ENCODE measurements around the gene RNF186. TPM values are rescaled to one million over a fixed set of nuclear protein-coding genes. Genes with fewer than 3 reads are reported as not detected.
"Not testable (repeated sequence)": the region's sequence is repeated elsewhere in the genome, so short reads cannot be mapped to it uniquely, and the experiment has no call there.

RNF186 gene
- total and polyA plus RNA-seq, 4 donors: 8.0 TPM; not detected in 3

DNA sequence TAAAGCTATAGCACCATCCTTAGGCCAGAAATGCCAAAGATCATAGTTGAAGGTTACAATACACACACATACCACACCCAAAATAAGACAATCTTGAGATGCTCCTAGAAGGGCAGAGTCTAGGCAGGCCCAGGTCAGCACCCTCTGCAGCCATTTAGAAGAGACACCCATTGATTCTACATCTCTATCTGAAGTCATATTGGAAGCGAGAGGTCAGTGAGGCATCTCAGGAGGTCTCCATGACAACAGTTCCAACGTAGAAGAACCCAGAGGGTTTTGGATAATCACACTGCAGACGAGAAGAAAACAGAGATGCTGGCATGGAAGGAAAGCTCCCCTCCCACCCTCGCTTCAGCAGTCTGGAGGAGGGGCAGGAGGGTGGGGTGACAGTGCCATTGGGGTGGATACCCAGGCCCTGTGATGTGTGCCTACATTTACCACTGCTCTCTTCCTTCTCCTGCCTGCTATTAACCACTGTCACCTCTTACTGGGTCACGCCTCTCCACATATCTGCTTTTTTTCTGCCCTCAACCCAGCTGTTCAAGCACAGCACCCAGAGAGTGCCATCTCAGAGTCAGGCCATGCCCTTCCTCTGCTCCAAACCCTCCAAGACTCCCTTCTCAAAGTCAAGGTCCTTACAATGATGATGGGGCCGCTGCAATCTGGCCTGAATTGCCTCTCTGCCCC, 21.6 kb downstream of the RNF186 start:
- 66 to 72% methylated on average over 6 of the region's 6 CpGs for WGBS, 2 donors
- Histone ChIP-seq H3K27ac (ENCODE audit: low read depth in 1 of 2, low read length in 2 of 2) (no peak overlapping the region), H3K36me3 (ENCODE audit: control insufficient read depth in 1 of 2, insufficient read depth in 2 of 2, low read length in 1 of 2) (peaks cover 0 to 2% of the 10 kb centered on the region in 2 donors), H3K4me3 (ENCODE audit: low read length in 2 of 2) (no peak overlapping the region), H3K9me3 (ENCODE audit: control insufficient read depth, low read length) (no peaks in the 10 kb centered on the region), H3K27me3 (ENCODE audit: control insufficient read depth in 1 of 2, insufficient read depth in 2 of 2, low read length in 1 of 2) (no peaks in the 10 kb centered on the region), H3K4me1 (ENCODE audit: control insufficient read depth in 1 of 2, insufficient read depth in 2 of 2, low read length in 2 of 2) (no peaks in the 10 kb centered on the region)
- DNase-seq: no peak
- ATAC-seq (ENCODE audit: low FRiP score): no peak
- intact Hi-C loops (cut with DNase I): no loop called here

DNA sequence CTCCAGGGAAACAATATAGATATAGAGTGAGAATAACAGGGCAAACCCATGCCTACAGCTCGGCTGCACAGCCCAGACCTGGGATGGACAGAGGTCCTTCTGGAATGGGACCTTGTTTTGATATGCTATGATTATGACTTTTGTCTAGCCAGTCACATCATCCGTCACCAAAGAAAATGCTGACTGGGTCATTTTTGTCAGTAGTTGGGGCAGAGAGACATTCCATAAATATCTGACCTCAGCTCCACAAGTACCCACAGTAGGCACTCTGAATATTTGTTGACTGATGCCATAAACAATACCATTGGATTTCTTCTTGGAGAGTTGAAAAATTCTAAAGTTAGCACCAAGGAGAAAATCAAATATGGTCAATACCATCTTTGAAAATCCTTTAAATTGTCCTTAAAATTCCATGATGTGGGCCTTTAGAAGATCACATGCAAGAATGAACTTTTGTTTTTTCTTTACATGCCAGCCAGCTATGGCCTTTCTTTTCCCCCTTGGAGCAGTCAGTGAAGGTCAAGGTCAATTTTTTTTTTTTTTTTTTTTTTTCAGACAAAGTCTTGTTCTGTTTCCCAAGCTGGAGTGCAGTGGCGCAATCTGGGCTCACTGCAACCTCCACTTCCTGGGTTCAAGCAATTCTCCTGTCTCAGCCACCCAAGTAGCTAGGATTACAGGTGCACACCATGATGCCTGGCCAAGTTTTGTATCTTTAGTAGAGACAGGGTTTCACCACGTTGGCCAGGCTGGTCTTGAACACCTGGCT, 22.7 kb downstream of the RNF186 start:
- Histone ChIP-seq H3K36me3 (ENCODE audit: control insufficient read depth in 1 of 2, insufficient read depth in 2 of 2, low read length in 1 of 2) (peaks cover 0 to 2% of the 10 kb centered on the region in 2 donors), H3K27ac (ENCODE audit: low read depth in 1 of 2, low read length in 2 of 2) (no peak overlapping the region), H3K4me3 (ENCODE audit: low read length in 2 of 2) (no peak overlapping the region), H3K9me3 (ENCODE audit: control insufficient read depth, low read length) (no peaks in the 10 kb centered on the region), H3K27me3 (ENCODE audit: control insufficient read depth in 1 of 2, insufficient read depth in 2 of 2, low read length in 1 of 2) (no peaks in the 10 kb centered on the region), H3K4me1 (ENCODE audit: control insufficient read depth in 1 of 2, insufficient read depth in 2 of 2, low read length in 2 of 2) (no peaks in the 10 kb centered on the region)
- intact Hi-C loops (cut with DNase I): no loop called here
- ATAC-seq (ENCODE audit: low FRiP score): no peak
- DNase-seq: no peak
- 71 to 82% methylated on average over 4 of the region's 4 CpGs for WGBS, 2 donors

DNA sequence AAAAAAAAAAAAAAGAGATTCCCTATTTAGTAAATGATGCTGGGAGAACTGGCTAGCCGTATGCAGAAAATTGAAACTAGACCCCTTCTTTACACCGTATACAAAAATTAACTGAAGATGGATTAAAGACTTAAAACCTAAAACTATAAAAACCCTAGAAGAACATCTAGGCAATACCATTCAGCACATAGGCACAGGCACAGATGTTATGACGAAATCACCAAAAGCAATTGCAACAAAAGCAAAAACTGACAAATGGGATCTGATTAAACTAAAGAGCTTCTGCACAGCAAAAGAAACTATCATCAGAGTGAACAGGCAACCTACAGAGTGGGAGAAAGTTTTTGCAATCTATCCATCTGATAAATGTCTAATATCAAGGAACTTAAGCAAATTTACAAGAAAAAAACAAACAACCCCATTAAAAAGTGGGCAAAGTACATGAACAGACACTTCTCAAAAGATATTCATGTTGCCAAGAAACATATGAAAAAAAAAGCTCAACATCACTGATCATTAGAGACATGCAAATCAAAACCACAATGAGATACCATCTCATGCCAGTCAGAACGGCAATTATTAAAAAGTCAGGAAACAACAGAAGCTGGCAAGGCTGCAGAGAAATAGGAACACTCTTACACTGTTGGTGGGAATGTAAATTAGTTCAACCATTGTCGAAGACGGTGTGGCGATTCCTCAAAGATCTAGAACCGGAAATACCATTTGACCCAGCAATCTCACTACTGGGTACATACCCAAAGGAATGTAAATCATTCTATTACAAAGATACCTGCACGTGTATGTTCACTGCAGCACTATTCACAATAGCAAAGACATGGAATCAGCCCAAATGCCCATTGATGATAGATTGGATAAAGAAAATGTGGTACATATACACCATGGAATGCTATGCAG, 24.8 kb downstream of the RNF186 start:
- H3K27ac ChIP-seq (ENCODE audit: low read depth in 1 of 2, low read length in 2 of 2); H3K4me3 ChIP-seq (ENCODE audit: low read length in 2 of 2); H3K4me1 ChIP-seq (ENCODE audit: control insufficient read depth in 1 of 2, insufficient read depth in 2 of 2, low read length in 2 of 2); ATAC-seq (ENCODE audit: low FRiP score); H3K36me3 ChIP-seq (ENCODE audit: control insufficient read depth in 1 of 2, insufficient read depth in 2 of 2, low read length in 1 of 2); intact Hi-C loops (cut with DNase I); H3K27me3 ChIP-seq (ENCODE audit: control insufficient read depth in 1 of 2, insufficient read depth in 2 of 2, low read length in 1 of 2); H3K9me3 ChIP-seq (ENCODE audit: control insufficient read depth, low read length); DNase-seq: not testable (repeated sequence)
- WGBS, 2 donors: 93% methylated on average over 9 of the region's 9 CpGs

DNA sequence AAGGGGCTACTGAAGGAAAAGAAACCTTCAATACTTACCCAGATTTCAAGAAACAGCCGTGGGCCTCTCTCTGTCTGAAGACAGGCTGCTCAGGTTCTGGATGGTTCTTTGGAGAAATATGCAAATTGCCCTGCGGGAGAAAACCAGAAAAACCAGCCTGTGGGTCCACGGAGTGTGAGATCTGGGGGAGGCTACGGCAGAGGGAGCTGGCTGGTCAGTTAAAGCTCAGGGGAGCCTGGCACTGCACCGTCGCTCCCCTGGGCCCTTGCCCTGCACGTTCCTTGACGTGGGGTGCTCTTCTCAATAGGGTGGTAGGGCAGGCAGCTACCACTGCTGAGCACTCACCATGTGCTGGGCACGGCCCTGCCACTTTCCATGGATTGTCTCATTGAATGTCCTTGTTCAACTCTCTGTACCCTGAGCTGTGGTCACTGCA, 28.1 kb downstream of the RNF186 start:
- WGBS, 2 donors: 57 to 74% methylated on average over 9 of the region's 9 CpGs
- no peak for ATAC-seq (ENCODE audit: low FRiP score)
- no peaks in the 10 kb centered on the region for H3K27me3 ChIP-seq (ENCODE audit: control insufficient read depth in 1 of 2, insufficient read depth in 2 of 2, low read length in 1 of 2)
- no peak overlapping the region for H3K27ac ChIP-seq (ENCODE audit: low read depth in 1 of 2, low read length in 2 of 2)
- H3K9me3 ChIP-seq (ENCODE audit: control insufficient read depth, low read length): no peaks in the 10 kb centered on the region
- DNase-seq: no peak
- intact Hi-C loops (cut with DNase I): no loop called here
- peaks cover 5 to 7% of the 10 kb centered on the region in 2 donors for H3K36me3 ChIP-seq (ENCODE audit: control insufficient read depth in 1 of 2, insufficient read depth in 2 of 2, low read length in 1 of 2)
- no peaks in the 10 kb centered on the region for H3K4me1 ChIP-seq (ENCODE audit: control insufficient read depth in 1 of 2, insufficient read depth in 2 of 2, low read length in 2 of 2)
- no peak overlapping the region for H3K4me3 ChIP-seq (ENCODE audit: low read length in 2 of 2)

DNA sequence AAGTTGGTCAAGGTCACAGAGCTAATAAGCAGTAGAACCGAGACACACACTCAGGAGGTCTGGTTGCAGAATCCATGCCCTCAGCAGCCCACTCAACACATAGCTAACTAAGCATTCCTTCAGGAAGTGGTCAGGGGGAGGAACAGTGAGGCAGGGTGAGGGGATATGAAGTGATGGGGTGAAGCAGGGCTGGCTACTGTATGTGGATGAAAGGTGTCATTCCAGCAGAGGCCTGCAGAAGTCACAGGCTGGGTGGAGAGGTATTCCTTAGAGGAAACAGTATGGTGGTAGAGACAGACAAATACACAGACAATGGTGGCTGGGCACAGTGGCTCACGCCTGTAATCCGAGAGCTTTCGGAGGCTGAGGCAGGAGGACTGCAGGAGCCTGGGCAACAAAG, 29.4 kb downstream of the RNF186 start:
- intact Hi-C loops (cut with DNase I): no loop called here
- no peaks in the 10 kb centered on the region for H3K4me1 ChIP-seq (ENCODE audit: control insufficient read depth in 1 of 2, insufficient read depth in 2 of 2, low read length in 2 of 2)
- H3K27me3 ChIP-seq (ENCODE audit: control insufficient read depth in 1 of 2, insufficient read depth in 2 of 2, low read length in 1 of 2): no peaks in the 10 kb centered on the region
- H3K36me3 ChIP-seq (ENCODE audit: control insufficient read depth in 1 of 2, insufficient read depth in 2 of 2, low read length in 1 of 2): peaks cover 3 to 7% of the 10 kb centered on the region in 2 donors
- WGBS, 2 donors: 71 to 74% methylated on average over 4 of the region's 4 CpGs
- H3K27ac ChIP-seq (ENCODE audit: low read depth in 1 of 2, low read length in 2 of 2): no peak overlapping the region
- no peak for DNase-seq
- H3K4me3 ChIP-seq (ENCODE audit: low read length in 2 of 2): no peak overlapping the region
- H3K9me3 ChIP-seq (ENCODE audit: control insufficient read depth, low read length): no peaks in the 10 kb centered on the region
- ATAC-seq (ENCODE audit: low FRiP score): no peak

DNA sequence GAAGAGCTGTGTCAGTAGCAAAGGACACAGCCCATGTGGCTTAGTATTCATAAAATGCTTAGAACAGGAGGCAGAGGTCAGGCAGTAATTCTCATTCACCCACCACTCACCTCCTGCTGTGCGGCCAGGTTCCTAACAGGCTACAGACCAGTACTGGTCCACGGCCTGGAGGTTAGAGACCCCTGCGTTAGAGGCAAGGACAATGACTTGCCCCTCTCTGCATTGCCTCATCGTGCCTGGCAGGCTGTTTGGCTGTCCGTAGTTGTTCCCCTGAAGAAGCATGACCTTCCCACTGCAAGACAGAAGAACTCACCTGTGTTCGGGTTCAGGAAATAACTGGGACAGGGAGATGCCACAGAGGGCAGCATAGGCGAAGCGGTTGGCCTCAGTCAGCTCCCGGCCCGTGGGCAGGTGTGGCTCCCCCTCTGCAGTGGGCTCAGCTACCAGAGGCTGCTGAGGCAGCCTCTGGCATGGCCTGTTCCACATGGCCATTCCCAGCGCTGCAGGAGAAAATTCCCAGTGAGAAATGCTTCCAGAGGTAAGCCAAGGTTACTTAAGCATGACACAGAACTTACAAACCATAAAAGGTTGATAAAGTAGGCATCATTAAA, 34.7 kb downstream of the RNF186 start:
- Histone ChIP-seq H3K27me3 (ENCODE audit: control insufficient read depth in 1 of 2, insufficient read depth in 2 of 2, low read length in 1 of 2) (no peaks in the 10 kb centered on the region), H3K9me3 (ENCODE audit: control insufficient read depth, low read length) (no peaks in the 10 kb centered on the region), H3K4me3 (ENCODE audit: low read length in 2 of 2) (no peak overlapping the region), H3K36me3 (ENCODE audit: control insufficient read depth in 1 of 2, insufficient read depth in 2 of 2, low read length in 1 of 2) (peaks cover 9 to 17% of the 10 kb centered on the region in 2 donors), H3K4me1 (ENCODE audit: control insufficient read depth in 1 of 2, insufficient read depth in 2 of 2, low read length in 2 of 2) (no peaks in the 10 kb centered on the region), H3K27ac (ENCODE audit: low read depth in 1 of 2, low read length in 2 of 2) (no peak overlapping the region)
- intact Hi-C loops (cut with DNase I): no loop called here
- no peak for ATAC-seq (ENCODE audit: low FRiP score)
- 85 to 87% methylated on average over 11 of the region's 11 CpGs for WGBS, 2 donors
- no peak for DNase-seq

DNA sequence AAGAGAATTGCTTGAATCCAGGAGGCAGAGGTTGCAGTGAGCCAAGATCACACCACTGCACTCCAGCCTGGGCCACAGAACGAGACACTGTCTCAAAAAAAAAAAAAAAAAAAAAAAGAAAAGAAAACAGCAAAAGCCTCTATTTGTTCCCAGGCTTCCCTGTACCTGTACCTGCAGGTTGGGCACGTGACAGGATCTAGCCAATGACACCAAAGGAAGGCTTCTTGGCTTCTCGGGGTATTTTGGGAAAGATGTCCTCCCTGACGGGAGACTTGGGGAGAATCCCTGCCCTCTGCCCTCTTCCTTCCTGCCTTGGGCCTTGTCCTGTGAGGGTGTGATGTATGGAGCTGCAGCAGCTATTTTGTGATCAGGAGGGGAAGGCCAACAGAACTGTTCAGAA, 38.1 kb downstream of the RNF186 start:
- H3K27me3 ChIP-seq (ENCODE audit: control insufficient read depth in 1 of 2, insufficient read depth in 2 of 2, low read length in 1 of 2): no peaks in the 10 kb centered on the region
- H3K27ac ChIP-seq (ENCODE audit: low read depth in 1 of 2, low read length in 2 of 2): no peak overlapping the region
- no peaks in the 10 kb centered on the region for H3K4me1 ChIP-seq (ENCODE audit: control insufficient read depth in 1 of 2, insufficient read depth in 2 of 2, low read length in 2 of 2)
- no peak overlapping the region for H3K4me3 ChIP-seq (ENCODE audit: low read length in 2 of 2)
- peaks cover 10 to 14% of the 10 kb centered on the region in 2 donors for H3K36me3 ChIP-seq (ENCODE audit: control insufficient read depth in 1 of 2, insufficient read depth in 2 of 2, low read length in 1 of 2)
- WGBS, 2 donors: 96 to 97% methylated on average over 4 of the region's 4 CpGs
- intact Hi-C loops (cut with DNase I): no loop called here
- DNase-seq (no peak), ATAC-seq (ENCODE audit: low FRiP score) (no peak)
- no peaks in the 10 kb centered on the region for H3K9me3 ChIP-seq (ENCODE audit: control insufficient read depth, low read length)

DNA sequence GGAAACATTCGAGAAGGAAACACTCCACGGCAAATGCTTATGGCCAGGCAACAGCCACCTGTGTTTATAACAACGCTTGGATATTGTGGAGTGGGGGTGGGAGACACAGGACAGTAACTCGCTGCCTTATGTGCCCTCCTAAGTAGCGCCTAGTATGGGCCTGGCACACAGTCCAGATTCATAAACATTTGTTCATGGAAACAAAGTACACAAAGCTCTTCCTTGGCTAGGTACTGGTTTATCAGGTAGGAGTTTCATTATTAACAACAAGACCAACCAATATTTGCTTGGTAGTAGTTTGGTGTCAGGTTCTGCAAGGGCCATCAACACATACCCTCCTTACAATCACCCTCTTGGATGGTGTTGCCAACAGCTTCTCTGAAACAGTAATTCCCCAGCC, 38.8 kb downstream of the RNF186 start:
- 93 to 95% methylated on average over 5 of the region's 5 CpGs for WGBS, 2 donors
- intact Hi-C loops (cut with DNase I): no loop called here
- H3K36me3 ChIP-seq (ENCODE audit: control insufficient read depth in 1 of 2, insufficient read depth in 2 of 2, low read length in 1 of 2): peaks cover 10 to 14% of the 10 kb centered on the region in 2 donors

More for the DNA sequence above, 38.8 kb downstream of the RNF186 start:
- ATAC-seq (ENCODE audit: low FRiP score) (no peak), DNase-seq (no peak)
- H3K4me1 ChIP-seq (ENCODE audit: control insufficient read depth in 1 of 2, insufficient read depth in 2 of 2, low read length in 2 of 2): no peaks in the 10 kb centered on the region
- no peaks in the 10 kb centered on the region for H3K27me3 ChIP-seq (ENCODE audit: control insufficient read depth in 1 of 2, insufficient read depth in 2 of 2, low read length in 1 of 2)
- H3K27ac ChIP-seq (ENCODE audit: low read depth in 1 of 2, low read length in 2 of 2): no peak overlapping the region
- H3K4me3 ChIP-seq (ENCODE audit: low read length in 2 of 2): no peak overlapping the region
- H3K9me3 ChIP-seq (ENCODE audit: control insufficient read depth, low read length): no peaks in the 10 kb centered on the region

Data from aorta (tissue), 5 donors.